Prostate gland (tissue), 2 donors: ENCODE results near the gene TTL.

Source experiments
- POLR2A ChIP-seq: fragments of 450-650 bp; IDR thresholded peaks from one replicate; pipeline ENCODE4 v1.6.1; 2016; ENCODE audit warnings: antibody characterized with exemption, mild to moderate bottlenecking
- TF ChIP-seq, protein P1 (sequence below), 4 experiments: fragments of 200-600 bp in 2 of 4; fragments of 450-650 bp in 2 of 4; sonication (generic) in 2 of 4; IDR thresholded peaks; 1 replicate in 3 of 4; 2 replicates in 1 of 4; pipeline ENCODE4 v1.5.1; 2016 to 2019; ENCODE audit warnings: antibody characterized with exemption in 4 of 4, mild to moderate bottlenecking in 2 of 4, moderate library complexity in 2 of 4

- TF ChIP-seq, protein P1, sequence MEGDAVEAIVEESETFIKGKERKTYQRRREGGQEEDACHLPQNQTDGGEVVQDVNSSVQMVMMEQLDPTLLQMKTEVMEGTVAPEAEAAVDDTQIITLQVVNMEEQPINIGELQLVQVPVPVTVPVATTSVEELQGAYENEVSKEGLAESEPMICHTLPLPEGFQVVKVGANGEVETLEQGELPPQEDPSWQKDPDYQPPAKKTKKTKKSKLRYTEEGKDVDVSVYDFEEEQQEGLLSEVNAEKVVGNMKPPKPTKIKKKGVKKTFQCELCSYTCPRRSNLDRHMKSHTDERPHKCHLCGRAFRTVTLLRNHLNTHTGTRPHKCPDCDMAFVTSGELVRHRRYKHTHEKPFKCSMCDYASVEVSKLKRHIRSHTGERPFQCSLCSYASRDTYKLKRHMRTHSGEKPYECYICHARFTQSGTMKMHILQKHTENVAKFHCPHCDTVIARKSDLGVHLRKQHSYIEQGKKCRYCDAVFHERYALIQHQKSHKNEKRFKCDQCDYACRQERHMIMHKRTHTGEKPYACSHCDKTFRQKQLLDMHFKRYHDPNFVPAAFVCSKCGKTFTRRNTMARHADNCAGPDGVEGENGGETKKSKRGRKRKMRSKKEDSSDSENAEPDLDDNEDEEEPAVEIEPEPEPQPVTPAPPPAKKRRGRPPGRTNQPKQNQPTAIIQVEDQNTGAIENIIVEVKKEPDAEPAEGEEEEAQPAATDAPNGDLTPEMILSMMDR (IDR thresholded peaks at IDR 0.05) = no peak
- no peak for TF ChIP-seq POLR2A
These were observed 4.9 kb downstream of the TTL start for GRCh38 chr2:112486895-112487294.
